Measurements from ENCODE around the gene HDAC4.

Gene HDAC4

DNA sequence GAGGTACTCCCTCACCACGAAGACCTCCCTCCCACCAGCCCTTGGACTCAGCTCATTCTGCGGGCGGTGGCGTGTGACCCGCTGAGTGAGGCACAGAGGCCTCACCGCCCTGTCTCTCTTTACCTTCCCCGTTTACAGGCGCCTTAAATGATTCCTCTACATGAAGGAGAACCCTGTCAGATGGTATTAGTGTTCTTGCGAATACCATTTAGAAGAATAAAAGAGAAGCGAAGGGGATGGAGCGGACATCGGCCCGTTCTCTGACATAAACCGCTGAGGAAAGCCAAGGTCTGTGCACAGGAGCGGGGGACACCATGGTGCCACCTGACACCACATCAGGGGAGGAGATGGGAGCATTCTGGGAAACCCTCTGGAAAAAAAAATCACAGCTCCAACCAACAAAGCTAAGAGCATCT lies 179.8 kb downstream of the HDAC4 start:
- DNase-seq (ENCODE audit: low read depth) = no peak

DNA sequence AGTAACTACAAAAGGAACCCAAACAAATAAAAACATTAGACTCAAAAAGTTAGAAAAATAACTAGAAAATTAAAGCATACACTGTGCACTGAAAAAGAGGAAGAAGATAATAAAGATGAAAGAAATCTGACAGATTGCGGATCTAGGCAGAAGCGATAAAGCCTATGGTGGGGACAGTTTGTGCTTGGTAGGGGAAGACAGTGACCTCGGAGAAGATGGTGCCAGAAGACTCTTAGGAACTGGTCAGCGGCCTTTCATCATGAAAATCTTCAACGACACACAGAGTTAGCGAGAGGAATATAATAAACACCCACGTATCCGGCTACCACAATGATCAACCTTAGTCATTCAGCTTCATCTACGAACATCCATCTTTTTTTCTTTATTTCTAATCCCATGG lies 180.5 kb downstream of the HDAC4 start:
- no peak for DNase-seq (ENCODE audit: low read depth)

DNA sequence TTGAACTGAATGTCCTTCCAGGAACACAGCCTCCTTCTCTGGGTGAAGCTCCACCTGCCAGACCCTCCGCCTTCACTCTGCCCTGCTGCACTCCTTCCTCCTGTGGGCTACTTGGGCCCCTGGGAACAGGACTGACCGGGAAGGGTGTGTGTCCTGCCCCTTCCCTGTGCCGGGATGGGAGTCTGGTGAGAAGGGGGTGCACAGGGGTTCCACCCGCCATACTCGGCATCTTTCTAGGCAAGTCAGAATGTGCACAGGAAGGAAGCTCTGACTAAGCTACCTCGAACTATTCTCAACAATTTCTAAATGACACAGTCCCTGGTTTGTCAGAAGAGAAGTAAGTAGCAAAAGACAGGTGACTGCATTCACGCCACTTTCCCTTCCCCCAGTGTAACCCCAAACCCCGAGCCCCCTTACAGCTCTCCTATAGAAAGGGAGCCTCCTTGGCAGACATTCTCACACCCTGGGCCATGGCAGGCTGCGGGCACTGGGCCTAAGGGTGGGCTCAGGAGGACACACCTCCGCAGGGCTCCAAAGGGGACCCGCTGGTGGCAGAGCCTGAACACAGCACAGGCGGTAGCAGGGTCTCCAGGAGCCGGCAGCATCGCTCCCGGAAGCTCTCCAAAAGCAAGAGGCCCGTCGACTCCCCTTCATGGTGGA lies 184.1 kb downstream of the HDAC4 start:
- DNase-seq (ENCODE audit: low read depth) = no peak

DNA sequence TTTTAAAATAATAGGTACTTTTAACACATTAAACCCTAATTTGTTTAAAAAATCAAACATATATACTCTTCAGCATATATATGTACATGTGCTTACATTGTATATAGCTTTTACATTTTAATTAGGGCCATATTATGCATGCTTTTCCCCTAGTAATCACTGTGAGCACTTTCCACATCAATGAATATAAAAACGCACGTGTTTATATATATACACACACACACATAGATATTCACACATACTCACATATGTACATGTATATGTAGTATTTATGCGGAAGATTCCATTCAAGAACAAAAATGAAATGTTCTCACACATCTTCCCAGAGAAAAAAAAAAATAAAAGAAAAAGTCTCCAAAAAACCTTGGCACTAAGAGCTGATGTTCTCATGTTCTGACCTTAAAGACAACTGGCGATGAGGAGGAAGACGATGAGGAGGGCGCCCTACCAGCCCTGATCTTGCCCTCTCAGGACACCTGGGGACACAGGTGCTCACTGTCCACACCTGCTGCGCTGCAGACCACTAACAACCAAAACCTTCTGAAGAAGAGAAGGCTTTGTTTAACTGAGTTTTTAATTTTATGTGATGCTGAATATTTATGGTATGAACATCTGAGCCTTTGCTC lies 184.7 kb downstream of the HDAC4 start:
- no peak for DNase-seq (ENCODE audit: low read depth)

DNA sequence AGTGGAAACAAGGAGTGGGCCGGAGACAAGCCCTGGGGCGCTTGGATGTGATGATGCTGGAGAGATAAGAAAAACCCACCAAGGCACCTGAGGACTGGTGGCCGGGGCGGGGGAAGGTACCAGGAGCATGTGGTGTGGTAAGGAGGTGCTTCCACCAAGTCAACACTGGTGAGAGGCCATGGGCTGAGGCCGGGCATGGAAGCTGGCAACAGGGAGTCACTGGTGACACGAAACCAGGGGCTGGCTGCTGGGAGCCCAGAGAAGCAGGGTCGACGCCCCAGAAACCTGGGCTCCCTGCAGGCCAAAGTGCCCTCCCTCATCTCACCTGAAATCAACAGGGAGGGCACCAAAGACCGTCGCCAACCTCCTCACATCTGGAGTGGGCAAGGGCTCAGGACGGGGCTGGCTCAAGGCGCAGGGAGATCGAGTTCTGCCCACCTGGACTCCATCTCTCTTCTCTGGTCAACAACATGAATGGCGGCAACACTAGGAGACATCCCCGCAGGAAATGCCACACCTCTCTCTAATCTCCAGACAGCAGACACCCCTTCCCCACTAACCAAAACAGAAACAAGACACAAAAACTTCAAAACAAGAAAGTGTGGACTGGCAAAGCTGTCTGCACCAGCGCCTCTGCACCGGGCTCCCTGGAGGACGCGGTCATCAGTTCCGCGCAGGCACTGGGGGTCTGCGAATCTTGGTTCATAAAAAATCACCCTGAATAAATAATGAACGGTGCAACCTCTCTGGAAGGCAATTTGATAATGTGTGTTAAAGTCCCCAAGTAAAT lies 185.5 kb downstream of the HDAC4 start:
- no peak for DNase-seq (ENCODE audit: low read depth)

DNA sequence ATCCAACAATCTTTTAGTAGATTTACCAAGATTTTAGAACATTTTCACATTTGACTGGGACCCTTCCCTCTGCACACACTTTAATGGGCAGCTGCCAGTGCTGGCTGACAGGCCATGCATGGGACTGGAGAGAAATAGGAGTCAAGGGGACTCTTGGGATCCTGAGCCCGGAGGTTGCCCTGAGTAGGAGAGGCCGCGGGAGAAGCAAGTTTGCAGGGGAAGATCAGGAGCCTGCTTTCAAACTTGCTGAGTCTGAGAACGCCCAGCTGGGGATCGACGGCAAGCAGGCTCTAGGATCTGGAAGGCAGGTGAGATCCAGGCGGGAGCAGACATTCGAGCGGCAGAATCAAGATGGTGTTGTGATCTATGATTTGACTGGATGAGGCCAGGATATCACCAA lies 186.1 kb downstream of the HDAC4 start:
- no peak for DNase-seq (ENCODE audit: low read depth)

DNA sequence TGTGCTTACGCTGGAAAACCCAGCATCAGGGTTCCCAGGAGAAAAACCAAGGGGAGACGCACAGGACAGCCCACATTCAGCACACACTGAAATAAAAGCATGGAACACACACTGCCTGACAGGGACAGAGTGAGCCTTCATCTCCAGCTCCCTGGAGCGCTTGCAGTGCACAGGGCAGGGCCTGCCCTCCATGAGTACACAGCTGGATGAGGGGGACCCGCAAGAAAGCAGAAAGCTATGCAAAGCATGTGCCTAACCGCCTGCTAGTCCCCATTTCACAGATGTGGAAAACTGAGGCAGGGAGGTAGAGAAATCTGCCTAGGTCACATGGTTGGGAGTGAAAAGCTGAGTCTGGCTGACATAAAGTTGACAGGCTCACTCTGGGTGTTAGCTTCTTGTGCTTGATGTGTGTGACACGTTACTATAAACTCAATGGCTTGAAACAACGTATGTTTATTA lies 187.1 kb downstream of the HDAC4 start:
- DNase-seq (ENCODE audit: low read depth) = no peak

DNA sequence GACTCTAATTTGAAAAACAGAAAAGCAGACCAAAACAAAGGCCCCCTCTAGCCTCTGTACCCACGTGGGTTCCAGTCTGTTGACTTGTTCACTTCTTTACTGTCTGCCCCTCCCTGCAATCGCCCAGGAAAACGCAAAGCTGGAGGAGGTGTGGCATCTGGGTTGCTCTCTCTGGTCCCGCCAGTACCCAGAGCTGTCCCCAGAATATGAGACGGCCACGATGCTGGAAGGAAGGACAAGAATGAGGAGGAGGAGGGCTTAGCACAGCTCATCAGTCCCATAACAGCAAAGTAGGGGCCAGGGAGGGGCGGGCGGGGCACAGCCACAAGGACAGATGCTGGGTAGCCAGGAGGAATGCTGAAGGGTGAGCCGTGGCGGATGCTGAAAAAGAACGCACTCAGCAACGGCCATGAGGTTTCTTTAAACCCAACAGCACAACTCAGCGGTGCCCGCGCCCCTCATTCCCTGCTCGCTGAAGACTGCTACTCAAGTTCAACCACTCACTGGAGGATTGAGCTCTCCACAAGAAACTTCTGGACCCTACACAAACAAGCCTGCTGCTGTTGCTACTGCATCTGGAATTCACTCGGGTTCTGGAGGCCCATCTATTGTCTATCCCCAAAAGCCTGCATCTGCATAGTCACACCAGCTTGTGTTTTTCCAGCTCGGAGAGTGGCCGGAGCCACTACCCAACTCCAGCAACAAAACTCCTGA lies 187.7 kb downstream of the HDAC4 start:
- DNase-seq (ENCODE audit: low read depth) = no peak

DNA sequence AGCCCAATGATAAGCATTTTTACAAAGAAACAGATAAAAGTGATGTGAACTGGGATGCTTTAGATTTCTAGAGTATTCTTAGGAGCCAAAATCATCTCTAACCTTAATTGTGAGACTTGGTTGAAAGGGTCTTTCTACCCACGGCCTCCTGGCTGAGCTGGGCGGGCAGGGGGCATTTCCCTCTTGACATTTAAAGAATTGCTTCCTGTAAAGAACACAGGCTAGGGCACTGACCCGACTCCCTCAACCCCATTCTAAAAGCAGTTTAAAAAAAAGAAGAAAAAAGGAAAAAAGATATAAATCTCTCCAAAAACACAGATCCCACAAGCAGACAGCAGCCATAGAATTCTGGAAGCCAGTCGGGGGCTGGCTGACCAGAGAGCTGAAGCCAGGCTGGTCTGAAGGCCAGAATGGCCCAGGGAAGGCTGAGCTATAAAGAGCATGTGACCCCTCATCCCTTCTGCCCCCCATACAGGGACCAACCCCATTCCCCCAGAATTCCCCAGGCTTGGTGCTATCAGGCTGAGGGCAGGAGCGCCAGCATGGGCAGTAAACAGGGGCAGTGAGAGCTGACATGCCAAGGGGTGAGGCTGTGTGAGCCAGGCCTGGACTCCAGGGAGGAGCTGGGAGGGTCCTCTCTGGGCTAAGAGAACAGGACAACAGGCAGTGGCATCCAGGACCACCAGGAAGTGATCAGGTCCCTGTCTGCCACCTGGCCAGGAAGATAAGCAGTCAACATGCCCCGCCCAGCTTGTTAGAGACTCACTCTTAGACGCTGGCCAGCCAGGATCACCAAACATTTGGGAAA lies 188.5 kb downstream of the HDAC4 start:
- DNase-seq (ENCODE audit: low read depth) = no peak

DNA sequence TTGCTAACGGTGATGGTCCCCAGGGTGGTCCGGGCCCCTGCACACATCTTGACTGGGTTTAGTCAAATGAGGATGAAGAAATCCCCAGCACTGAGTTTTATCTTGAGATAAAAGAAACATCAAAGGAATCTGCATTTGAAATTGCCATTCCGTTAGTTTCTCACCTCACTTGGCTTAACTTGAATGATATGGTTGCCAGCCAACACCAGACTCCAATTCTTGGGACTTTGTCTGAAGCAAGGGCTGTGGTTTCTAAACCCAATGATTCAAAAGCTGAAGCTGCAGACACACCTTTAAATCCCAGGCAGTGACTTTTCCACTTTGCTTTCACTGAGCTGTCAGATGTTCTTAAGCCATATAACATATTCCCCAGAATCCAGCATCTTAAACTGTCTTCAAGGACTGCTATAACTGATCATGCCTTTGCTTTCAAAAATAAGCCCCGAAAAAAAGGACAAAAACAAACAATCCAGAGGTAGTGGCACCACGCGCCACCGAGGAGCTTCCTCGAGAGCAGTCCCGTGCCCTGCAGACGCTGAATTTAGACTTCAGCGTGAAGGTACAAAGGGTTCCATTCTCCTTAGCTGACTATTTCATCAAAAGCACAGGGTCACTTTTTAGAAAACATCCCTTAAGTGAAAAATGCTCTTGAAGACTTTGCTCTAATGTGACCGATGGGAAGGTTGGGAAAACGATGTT lies 189.3 kb downstream of the HDAC4 start:
- DNase-seq (ENCODE audit: low read depth) = no peak

DNA sequence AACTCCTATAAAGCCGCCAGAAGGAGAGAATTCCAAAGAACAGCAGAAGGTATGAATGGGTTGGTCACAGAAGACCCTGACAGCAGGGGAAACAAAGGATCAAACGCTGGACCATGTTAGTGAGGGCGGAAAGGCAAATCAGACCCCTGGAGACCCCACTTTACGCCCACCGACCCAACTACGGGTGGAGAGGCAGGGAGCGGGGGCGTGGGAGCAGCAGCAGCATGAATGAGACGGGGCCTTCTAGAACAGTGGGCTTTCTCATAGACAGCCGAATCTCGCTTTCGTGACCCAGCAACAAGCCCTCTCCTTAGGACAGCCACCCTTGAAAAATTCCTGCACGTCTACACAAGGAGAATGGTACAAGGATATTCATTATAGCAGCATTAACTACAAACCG lies 191.0 kb downstream of the HDAC4 start:
- DNase-seq (ENCODE audit: low read depth) = no peak

DNA sequence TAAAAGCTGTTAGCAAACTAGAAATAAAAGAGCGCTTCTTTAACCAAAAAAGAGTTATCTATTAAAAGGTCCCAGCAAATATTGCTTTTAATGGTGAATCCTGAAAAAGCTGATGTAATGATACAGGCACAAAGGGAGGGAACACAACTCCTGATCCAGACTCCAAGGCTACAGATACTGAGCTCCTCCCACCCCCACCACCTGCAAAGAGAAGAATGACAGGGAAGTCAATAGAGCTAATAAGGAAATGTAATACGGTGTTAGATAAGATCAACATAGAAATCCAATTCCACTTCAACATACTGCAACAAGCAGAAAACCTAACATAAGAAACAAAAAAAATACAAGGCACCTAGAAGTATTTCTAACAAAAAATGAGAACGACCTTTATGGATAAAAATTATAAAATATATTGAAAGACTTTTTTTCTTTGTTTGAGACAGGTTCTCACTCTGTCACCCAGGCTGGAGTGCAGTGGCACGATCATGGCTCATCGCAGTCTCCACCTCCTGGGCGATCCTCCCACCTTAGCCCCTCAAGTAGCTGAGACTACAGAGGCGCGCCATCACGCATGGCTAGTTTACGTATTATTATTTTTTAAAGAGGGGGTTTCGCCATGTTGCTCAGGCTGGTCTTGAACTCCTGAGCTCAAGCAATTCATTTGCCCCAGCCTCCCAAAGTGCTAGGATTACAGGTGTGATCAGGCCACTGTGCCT lies 192.2 kb downstream of the HDAC4 start:
- DNase-seq (ENCODE audit: low read depth) = no peak

DNA sequence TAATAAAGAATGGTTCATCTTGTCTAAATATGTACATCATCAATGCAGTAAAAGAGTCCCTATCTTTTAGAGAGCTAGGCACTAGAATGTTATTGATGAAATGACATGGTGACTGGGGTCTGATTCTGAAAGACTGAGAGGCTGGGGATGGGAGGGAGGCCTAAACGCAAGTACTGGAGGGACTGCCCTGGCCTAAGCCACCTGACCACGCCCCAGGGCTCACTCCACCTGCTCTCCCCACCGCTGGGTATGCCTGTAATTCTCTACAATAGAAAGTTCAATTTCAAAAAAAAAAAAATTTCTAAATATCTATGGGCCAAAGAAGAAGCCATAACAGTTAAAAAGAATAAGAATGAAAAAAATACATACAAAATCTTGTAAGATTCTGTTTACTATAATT lies 194.0 kb downstream of the HDAC4 start:
- no peak for DNase-seq (ENCODE audit: low read depth)

DNA sequence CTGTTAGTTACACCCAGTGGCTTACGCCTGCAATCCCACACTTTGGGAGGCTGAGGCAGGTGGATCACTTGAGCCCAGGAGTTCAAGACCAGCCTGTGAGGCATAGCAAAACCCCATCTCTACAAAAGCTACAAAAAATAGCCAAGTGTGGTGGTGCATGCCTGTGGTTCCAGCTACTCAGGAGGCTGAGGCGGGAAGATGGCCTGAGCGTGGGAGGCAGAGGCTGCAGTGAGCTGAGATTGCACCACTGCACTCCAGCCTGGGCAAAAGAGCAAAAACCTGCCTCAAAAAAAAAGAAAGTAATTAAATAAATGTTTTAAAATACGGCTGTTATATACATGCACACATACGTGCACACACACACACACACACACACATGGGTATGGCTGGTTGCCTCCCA lies 194.8 kb downstream of the HDAC4 start:
- DNase-seq (ENCODE audit: low read depth) = no peak

DNA sequence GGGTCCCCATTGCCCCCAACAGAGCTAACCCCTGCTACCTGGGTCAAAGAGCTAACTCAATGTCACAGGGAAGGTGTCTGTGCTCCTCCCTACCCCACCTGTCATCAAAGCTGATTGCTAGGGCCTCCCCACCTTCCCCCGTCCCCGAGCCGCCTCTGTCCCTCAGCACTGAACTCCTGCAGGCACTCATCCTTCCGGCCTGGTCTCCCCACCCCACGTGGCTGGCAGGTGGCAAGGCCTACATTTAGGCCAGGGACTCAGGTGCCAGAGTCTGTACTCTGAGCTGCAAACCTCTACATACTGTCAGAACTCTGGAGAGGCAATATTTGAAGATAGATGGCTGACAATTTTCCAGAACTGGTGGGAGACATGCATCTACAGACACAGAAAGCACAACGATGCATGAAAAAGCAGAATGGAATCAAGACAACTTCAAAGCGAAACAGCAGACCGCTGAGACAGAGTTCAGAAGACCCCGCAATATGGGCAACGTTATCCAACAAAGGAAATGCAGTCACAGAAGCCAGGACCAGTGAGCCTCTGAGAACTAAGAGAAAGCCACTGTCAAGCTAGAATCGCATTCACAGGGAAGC lies 195.8 kb downstream of the HDAC4 start:
- DNase-seq (ENCODE audit: low read depth) = no peak

DNA sequence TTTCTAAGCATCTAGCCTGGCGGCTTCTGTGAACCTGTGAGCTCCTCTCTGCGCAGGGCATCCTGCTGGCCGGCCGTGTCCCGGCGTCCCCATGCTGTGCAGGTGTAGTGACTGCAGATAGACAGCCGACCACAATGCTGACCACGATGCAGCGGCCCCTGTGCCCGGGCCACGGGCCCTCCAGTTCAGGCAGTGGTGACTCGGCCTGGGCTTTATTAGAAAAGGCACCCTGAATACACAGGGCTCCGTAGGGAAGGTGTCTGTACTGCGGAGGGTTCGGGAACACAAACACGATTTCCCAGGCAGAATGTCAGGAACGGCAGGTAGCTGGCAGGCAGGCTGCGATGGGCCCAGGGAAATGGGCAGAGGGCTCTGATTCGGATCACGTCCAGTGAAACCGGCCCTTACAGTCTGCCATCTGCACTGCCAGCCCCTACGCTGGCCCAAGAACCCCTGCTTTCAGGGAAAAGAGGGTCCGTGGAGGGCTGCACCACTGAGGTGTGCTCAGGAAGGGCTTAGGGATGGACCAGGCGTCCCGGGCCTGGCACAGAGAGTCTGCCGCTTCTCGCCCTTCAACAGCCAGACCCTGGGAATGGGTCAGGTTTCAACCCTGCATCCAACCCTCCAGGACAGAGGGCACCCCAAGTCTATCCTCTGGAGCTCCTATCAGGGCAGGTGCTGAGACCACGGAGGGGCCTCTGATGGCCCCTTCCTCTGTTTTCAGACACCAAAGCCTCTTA lies 196.5 kb downstream of the HDAC4 start:
- no peak for DNase-seq (ENCODE audit: low read depth)

DNA sequence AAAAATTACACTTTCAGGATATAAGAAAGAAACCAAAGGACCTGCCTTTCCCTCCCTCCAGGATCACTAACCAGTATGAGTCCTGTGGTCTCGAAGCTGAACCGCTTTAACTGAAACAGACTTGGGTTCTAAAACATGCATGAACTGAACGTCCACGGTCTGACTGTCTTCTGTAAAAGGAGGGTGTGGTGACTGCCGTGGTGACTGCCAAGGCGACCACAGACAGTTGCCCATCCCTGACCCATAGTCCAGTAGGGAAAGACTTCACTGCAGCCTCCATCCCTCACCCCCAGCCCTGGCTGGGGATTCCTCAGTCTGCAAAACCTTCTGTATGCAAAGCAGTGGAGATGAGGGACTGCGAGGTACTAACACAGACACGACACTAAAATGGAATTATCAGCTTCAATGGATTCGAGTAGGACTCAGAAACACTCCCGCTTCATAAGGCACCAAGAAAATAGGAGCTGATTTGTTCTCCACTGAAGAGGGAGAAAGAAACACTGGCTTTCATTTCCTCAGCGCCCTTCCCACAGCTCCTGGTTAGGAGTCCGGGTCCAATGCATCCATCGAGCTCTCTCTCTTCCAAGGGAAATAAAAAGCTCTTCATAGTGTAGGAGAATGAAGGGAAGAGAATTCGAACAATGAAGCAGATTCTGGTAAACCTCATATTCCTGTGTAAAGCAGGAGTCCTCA lies 197.2 kb downstream of the HDAC4 start:
- DNase-seq (ENCODE audit: low read depth) = no peak

DNA sequence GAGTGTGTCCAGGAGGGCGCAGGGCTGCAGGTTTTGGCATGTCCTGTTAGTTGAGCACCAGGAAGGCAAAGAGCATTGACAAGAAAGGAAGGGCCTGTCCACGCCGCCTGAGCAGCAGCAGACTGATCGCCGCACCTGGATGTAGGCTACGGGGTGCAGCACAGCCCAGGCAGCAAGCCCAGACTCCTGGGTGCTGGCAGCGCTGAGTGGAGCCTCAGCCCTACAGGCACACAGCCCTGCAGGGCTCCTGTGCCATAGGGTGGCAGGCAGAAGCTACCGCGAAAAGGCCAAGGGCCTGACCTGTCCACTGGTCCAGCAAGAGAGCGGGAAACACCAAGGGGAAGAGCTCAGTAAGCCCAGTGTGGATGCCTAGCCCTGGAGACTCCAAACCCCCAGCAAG lies 198.0 kb downstream of the HDAC4 start:
- DNase-seq (ENCODE audit: low read depth) = no peak

DNA sequence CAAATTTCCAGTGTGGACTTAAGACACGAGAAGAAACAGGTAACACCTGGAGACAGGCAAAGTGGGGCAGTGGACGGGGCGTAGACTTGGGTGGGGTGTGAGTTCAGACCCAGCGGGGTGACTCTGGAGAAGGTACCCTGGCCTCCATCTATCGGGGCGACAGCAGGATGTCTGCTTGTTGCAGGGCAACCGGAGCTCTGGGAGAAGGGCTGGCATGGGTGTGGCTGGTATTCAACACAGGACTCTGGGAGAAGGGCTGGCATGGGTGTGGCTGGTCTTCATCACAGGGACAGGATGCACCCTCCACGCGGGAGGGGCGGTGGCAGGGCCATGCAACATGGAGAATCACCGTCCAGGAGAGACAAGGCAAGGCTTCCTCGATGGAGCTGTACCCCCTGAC lies 198.5 kb downstream of the HDAC4 start:
- no peak for DNase-seq (ENCODE audit: low read depth)

Data from activated T-helper 1 cell treated with Interleukin-2 at 50 U/mL for 16 hours (primary cell).